GM18502 (cell line): ENCODE measurements around the gene ZFP42.
"Not testable (repeated sequence)": the region's sequence is repeated elsewhere in the genome, so short reads cannot be mapped to it uniquely, and the experiment has no call there.

Experiments
- ATAC-seq: cut with Tn5 transposase; IDR thresholded peaks from one replicate; pipeline ENCODE4 v1.9.1; 2021; ENCODE audit warnings: mild to moderate bottlenecking; ENCODE audit not compliant: unreplicated experiment, poor library complexity

Gene ZFP42

GRCh38 chr4:188018262-188018661 is 22.7 kb downstream of the ZFP42 start:
- ATAC-seq: no peak

GRCh38 chr4:188021548-188022249 is 26.1 kb downstream of the ZFP42 start:
- no peak for ATAC-seq

- no peak for ATAC-seq
Measured at GRCh38 chr4:188023682-188024081, 28.1 kb downstream of the ZFP42 start.

- ATAC-seq: no peak
Measured at GRCh38 chr4:188025476-188025875, 29.9 kb downstream of the ZFP42 start.

GRCh38 chr4:188029114-188029513 is 33.5 kb downstream of the ZFP42 start:
- ATAC-seq: no peak

- ATAC-seq: no peak
Measured at GRCh38 chr4:188030401-188030800, 34.8 kb downstream of the ZFP42 start.

GRCh38 chr4:188031751-188032150 is 36.2 kb downstream of the ZFP42 start:
- ATAC-seq: no peak

GRCh38 chr4:188032170-188032569 is 36.6 kb downstream of the ZFP42 start:
- ATAC-seq: no peak

GRCh38 chr4:188032583-188032982 is 37.0 kb downstream of the ZFP42 start:
- ATAC-seq: no peak

GRCh38 chr4:188037003-188037713 is 41.6 kb downstream of the ZFP42 start:
- no peak for ATAC-seq

GRCh38 chr4:188041721-188042120 is 46.1 kb downstream of the ZFP42 start:
- no peak for ATAC-seq

GRCh38 chr4:188042191-188042590 is 46.6 kb downstream of the ZFP42 start:
- ATAC-seq: no peak

GRCh38 chr4:188043154-188043553 is 47.6 kb downstream of the ZFP42 start:
- no peak for ATAC-seq

- not testable (repeated sequence) for ATAC-seq
Measured at GRCh38 chr4:188045461-188045860, 49.9 kb downstream of the ZFP42 start.

GRCh38 chr4:188046657-188047056 is 51.1 kb downstream of the ZFP42 start:
- no peak for ATAC-seq

- no peak for ATAC-seq
Measured at GRCh38 chr4:188053302-188053701, 57.7 kb downstream of the ZFP42 start.
